Mesothelial cell of epicardium (in vitro differentiated cells): ENCODE results near the gene PDE4D. TPM values are rescaled to one million over a fixed set of nuclear protein-coding genes. Genes with fewer than 3 reads are reported as not detected.
A peak's percentile ranks its signal among the peaks of the same experiment; 100 is the strongest.

Source experiments
- DNase-seq, 2 experiments: peaks; one replicate each; pipeline ENCODE4 v3.0.0; 2021; ENCODE audit warnings: low spot score in 2 of 2; ENCODE audit not compliant: unreplicated experiment in 2 of 2
- H3K27ac Mint-ChIP-seq: 2 replicates; pipeline ENCODE4 v1.8.0; 2021; ENCODE audit warnings: mixed read lengths
- H3K27me3 Mint-ChIP-seq: 2 replicates; pipeline ENCODE4 v1.8.0; 2021; ENCODE audit warnings: low read depth, mixed read lengths
- H3K36me3 Mint-ChIP-seq: 2 replicates; pipeline ENCODE4 v1.8.0; 2021; ENCODE audit warnings: mixed read lengths
- H3K4me1 Mint-ChIP-seq: 2 replicates; pipeline ENCODE4 v1.8.0; 2021; ENCODE audit warnings: mixed read lengths
- H3K4me3 Mint-ChIP-seq: 2 replicates; pipeline ENCODE4 v1.8.0; 2021; ENCODE audit warnings: mild to moderate bottlenecking, moderate library complexity, mixed read lengths
- H3K9me3 Mint-ChIP-seq: 2 replicates; pipeline ENCODE4 v1.8.0; 2021; ENCODE audit warnings: mixed read lengths
- total RNA-seq: library from RNA; stranded (reverse); gene quantifications from 3 replicates; pipeline ENCODE4 v1.2.1, GENCODE V29; 2021
- TF ChIP-seq, protein P1 (sequence below): fragments of 200-600 bp; sonication (generic); IDR thresholded peaks from one replicate; pipeline ENCODE4 v1.5.0; 2021; ENCODE audit warnings: antibody characterized with exemption; ENCODE audit not compliant: unreplicated experiment

Gene PDE4D
- total RNA-seq, 1 donor from 2014 or later = 105 TPM

DNA sequence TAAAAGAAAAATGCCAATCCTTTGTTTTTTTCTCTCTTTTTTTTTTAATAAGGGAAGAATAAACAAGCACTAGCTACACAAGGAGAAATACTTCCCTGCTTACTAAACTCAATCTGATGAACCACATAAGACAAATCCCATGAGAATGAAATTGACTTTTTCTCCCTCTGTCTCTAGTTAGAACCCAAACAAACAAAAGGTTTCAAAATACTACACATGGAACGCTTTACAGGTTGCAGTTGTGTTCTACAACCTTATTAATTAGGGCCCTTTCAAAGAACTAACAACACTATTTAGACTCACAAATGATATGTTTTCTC, 124.5 kb downstream of the PDE4D start:
- TF ChIP-seq, protein P1, sequence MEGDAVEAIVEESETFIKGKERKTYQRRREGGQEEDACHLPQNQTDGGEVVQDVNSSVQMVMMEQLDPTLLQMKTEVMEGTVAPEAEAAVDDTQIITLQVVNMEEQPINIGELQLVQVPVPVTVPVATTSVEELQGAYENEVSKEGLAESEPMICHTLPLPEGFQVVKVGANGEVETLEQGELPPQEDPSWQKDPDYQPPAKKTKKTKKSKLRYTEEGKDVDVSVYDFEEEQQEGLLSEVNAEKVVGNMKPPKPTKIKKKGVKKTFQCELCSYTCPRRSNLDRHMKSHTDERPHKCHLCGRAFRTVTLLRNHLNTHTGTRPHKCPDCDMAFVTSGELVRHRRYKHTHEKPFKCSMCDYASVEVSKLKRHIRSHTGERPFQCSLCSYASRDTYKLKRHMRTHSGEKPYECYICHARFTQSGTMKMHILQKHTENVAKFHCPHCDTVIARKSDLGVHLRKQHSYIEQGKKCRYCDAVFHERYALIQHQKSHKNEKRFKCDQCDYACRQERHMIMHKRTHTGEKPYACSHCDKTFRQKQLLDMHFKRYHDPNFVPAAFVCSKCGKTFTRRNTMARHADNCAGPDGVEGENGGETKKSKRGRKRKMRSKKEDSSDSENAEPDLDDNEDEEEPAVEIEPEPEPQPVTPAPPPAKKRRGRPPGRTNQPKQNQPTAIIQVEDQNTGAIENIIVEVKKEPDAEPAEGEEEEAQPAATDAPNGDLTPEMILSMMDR = no peak
- Mint-ChIP-seq H3K36me3 (no peaks in the 10 kb centered on the region), H3K9me3 (no peaks in the 10 kb centered on the region), H3K4me1 (peaks cover 71% of the 10 kb centered on the region), H3K27me3 (no peaks in the 10 kb centered on the region), H3K27ac (peak overlapping the region; percentile 99), H3K4me3 (peak overlapping the region; percentile 93)
- DNase-seq = no peak

DNA sequence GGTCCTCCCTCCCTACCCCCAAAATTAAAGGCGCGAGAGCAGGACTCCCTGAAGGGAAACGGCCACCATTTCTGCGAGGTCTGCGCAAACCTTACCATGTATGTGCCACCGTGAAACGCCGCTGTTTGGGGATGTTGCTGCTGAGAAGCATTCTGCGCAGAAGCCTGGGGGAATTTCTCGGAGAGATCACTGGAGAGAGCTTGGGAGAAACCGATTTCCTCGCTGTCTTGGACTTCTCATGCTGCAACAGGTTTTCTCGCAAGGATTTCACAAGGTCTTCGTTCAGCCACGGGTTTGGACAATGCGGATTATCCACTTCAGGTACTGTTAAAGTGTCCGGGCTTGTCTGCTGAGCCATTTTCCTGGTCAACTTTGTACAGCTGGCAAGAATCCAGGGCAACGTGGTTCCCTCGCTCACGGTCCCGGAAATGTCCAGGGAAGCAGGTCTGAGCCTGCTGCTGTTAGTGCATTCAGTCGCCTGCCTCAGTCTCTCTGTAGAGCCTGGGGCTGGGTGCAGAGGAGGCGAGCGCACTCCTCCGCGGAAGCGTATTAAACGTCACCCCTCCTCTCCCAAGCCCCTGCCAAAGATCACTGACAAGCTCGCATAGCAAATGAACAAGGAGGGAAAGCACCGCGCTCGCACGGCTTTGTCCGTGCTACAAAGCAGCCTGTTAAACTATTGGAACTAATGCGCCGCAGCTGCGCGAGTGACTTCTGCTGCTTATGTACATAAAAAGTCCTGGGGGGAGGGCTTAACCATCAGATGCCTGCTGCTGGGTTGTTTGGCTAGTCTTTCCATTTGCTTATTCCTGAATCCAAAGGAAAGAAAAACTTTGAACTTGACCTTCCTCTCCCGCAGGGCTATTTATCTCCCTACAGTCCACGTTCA, 125.1 kb downstream of the PDE4D start:
- DNase-seq = peak; percentile 27 to 67

DNA sequence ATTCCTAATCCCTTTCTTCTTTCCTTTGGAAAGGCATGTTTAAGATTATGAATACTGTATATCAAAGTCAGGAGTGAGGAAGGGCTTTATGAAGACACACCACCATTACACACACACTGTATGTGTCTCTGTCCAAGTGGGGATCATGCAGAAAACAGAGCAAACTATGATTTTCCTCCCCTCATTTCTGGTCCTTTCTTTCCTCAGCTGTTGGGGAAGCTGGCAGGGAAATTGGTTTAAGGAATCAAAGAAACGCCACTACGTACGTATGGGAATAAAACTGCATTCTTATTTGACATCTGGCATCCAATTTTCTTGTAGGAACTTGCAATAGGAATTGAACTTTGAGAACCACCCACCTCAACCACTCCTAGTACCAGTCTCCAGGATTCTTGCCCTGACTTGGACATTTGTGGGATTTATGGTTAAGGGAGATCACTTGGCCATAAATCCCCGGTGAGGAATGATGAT, 125.8 kb downstream of the PDE4D start:
- no peaks in the 10 kb centered on the region for H3K9me3 Mint-ChIP-seq
- DNase-seq = no peak
- H3K4me1 Mint-ChIP-seq = peaks cover 68% of the 10 kb centered on the region
- H3K27me3 Mint-ChIP-seq = no peaks in the 10 kb centered on the region
- no peaks in the 10 kb centered on the region for H3K36me3 Mint-ChIP-seq
- H3K27ac Mint-ChIP-seq = peak overlapping the region; percentile 99
- H3K4me3 Mint-ChIP-seq = peak overlapping the region; percentile 93
- TF ChIP-seq, protein P1 = no peak

More for the DNA sequence above, 125.1 kb downstream of the PDE4D start:
- Mint-ChIP-seq H3K27ac (peak overlapping the region; percentile 99), H3K4me3 (peak overlapping the region; percentile 93), H3K4me1 (peaks cover 72% of the 10 kb centered on the region), H3K36me3 (no peaks in the 10 kb centered on the region), H3K27me3 (no peaks in the 10 kb centered on the region), H3K9me3 (no peaks in the 10 kb centered on the region)
- TF ChIP-seq, protein P1 = no peak

DNA sequence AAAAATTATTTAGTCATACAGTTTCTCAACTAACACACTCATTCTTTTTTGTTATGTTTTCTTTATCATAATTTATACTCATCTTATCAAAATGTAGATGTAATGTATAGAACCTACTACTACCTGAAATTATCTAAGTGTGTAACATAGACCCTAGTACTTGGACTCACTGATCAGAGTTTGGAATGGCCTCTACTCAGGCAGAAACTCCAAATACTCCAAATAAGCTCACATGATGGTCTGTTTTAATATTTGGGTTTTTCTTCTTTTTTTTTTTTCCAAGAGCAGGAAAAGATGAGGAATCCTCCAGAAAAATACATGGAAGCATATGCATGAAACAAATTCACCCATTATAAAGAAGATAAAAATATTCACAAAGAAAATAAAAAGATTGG, 126.3 kb downstream of the PDE4D start:
- H3K27me3 Mint-ChIP-seq = no peaks in the 10 kb centered on the region
- no peaks in the 10 kb centered on the region for H3K36me3 Mint-ChIP-seq
- peaks cover 63% of the 10 kb centered on the region for H3K4me1 Mint-ChIP-seq
- no peaks in the 10 kb centered on the region for H3K9me3 Mint-ChIP-seq
- H3K4me3 Mint-ChIP-seq = peak overlapping the region; percentile 93
- no peak for DNase-seq
- peak overlapping the region; percentile 99 for H3K27ac Mint-ChIP-seq
- TF ChIP-seq, protein P1 = no peak

DNA sequence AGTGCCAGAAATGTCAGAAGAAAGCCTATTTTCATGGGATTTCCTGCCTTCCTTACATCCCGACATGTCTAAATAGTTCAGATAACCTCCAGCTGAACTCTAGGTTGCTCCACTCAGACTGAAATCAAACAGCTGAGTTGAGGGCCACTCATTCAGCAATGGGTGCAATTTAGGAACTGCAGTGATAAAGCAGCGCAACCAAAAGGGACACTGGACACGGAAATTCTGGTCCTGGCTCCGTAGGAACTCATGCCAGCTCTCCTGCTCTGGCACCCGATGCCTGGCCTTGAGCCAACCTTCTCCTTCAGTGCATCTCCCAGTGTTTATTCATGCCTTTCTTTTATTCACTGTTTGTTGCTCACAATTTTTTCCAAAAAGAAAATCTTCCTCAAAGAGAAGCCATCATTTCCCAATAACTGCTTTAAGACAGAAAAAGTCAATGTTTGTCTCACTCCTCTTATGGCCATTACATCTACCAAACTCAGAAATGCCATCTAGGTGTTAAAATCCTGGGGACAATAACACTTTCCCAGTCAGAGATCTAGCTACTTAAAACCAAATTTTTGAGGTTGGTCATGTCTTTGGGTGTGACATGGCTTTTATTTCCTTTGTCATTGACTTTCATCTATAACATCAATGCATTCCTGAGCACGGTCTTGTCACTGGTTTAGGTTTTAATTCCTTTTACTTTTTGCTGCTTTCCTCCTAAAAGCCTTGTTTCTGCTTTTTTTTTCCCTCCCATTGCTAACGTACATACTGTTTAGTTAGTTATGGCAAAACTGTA, 126.9 kb downstream of the PDE4D start:
- DNase-seq = peak in 1 of 2 experiments; percentile 44
- H3K4me1 Mint-ChIP-seq = peaks cover 57% of the 10 kb centered on the region
- H3K4me3 Mint-ChIP-seq = peak overlapping the region; percentile 93
- no peaks in the 10 kb centered on the region for H3K27me3 Mint-ChIP-seq
- H3K27ac Mint-ChIP-seq = peak overlapping the region; percentile 99
- no peaks in the 10 kb centered on the region for H3K36me3 Mint-ChIP-seq
- H3K9me3 Mint-ChIP-seq = no peaks in the 10 kb centered on the region
- TF ChIP-seq, protein P1 = no peak
